ENCODE measurements around the gene CFAP298.
"Not testable (repeated sequence)": the region's sequence is repeated elsewhere in the genome, so short reads cannot be mapped to it uniquely, and the experiment has no call there.

The CFAP298 gene

DNA sequence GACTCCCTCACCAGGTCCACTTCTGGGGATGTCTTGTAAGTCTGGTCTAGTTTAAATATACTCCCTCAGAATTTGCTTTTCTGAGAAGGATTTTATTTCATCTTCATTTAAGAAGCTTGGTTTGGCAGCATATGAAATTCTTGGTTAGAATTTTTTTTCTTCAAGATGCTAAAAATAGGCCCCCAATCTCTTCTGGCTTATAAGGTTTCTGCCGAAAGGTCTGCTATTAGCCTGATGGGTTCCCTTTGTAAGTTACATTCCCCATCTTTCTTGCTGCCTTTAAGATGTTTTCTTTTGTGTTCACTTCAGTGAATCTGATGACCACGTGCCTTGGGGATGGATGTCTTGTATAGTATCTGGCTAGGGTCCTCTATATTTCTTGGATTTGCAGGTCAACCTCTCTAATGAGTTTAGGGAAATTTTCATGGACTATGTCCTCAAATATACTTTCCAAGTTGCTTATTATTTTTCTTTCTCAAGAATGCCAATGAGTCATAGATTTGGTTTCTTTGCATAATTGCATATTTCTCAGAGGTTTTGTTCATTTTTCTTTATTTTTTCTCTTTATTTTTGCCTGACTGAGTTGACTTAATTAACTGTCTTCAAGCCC, 46.2 kb downstream of the CFAP298 start:
- DNase-seq, result no peak

DNA sequence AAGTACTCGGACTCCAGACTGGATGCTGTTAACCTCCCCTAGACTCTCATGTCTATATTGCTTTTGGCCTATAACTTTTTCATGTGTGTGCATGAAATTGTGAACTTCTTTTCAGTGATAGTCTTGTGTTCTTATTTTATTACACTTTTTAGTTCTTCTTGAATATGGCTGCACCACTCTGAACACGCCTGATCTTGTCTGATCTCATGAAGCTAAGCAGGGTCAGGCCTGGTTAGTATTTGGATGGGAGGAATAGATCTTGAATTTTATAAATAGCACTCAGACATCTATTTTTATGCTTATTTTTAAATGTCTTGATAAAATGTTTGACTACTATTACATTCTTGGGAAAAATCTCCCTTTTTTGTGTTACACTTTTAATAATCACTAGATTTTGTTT, 49.3 kb downstream of the CFAP298 start:
- no peak for DNase-seq

DNA sequence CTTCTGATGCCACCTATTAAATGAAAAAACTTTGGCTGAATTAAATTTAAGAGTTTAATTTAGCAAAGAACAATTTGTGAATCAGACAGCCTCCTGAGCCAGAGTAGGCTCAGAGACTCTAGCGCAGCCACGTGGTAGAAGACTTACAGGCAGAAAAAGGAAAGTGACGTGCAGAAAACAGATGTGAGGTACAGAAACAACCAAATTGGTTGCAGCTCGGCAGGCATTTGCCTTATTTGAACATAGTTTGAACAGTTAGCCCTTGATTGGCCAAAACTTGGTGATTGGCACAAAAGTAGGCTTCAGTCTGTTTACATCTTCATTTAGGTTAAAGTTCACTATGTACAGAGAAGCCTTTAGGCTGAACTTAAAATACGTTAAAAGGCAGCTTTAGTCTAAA, 49.8 kb downstream of the CFAP298 start:
- DNase-seq, result no peak

DNA sequence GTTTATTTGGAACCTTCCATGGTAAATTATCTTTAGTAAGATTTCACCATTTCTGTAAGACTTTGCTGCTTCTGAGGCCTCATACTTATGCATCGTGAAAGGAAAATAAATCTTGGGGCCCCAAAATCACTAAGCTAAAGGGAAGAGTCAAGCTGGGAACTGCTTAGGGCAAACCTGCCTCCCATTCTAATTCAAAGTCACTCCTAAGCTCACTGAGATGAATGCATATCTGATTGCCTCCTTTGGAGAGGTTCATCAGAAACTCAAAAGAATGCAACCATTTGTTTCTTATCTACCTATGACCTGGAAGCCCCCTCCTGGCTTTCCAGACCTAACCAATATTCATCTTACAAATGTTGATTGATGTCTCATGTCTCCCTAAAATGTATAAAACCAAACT, 50.7 kb downstream of the CFAP298 start:
- not testable (repeated sequence) for DNase-seq

DNA sequence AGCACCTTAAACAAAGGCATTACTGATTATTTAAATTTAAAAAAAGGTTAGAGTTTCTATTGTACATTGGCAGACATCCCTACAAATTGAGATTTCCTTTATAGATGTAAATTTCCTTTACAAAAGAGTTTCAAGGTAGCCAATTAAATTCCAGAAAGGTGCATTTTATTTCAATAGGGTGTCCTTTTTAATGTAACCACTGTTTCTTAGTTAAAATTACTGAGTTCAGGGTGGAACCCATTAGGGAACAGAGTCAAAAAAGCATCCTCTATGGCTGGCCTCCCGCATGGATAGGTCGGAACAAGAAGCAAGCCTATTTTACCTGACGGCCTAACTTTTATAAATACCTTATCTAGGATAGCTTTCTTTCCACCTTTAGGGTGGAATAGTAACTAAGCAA, 51.3 kb downstream of the CFAP298 start:
- DNase-seq, result no peak

DNA sequence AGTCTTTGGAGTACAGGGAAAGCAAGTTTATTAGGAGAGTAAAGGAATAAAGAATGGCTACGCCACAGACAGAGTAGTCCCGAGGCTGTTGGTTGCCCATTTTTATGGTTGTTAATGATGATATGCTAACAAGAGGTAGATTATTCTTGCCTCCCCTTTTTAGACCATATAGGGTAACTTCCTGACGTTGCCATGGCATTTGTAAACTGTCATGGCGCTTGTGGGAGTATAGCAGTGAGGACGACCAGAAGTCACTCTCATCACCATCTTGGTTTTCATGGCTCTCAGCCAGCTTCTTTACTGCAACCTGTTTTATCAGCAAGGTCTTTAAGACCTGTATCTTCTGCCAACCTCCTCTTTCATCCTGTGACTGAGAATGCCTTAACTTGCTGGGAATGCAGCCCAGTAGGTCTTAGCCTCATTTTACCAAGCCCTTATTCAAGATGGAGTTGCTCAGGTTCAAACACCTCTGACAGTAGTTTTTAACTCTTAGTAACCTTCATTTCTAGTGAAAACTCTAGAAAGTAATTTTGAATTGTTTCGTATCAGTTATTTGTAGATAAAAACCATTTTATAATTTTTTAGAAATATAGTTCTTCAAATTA, 53.1 kb downstream of the CFAP298 start:
- no peak for DNase-seq

DNA sequence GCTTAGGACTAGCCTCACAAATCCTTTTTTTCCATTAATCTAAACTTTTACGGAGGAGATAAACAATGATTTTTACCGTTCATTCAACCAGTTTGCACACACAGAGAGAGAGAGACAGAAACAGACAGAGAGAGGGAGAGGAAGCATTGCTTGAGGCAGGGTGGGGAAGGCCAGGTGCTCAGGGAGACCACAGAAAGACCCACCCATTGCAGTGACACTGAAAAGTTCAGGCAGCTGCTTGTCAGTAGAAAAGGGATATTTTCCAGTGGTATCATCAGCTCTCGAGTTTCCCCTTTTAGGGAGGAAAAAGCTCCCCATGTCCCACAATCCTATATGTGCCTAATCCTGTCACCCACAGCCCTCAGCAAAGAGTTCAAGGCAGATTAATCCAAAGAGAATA, 54.1 kb downstream of the CFAP298 start:
- DNase-seq, result no peak

DNA sequence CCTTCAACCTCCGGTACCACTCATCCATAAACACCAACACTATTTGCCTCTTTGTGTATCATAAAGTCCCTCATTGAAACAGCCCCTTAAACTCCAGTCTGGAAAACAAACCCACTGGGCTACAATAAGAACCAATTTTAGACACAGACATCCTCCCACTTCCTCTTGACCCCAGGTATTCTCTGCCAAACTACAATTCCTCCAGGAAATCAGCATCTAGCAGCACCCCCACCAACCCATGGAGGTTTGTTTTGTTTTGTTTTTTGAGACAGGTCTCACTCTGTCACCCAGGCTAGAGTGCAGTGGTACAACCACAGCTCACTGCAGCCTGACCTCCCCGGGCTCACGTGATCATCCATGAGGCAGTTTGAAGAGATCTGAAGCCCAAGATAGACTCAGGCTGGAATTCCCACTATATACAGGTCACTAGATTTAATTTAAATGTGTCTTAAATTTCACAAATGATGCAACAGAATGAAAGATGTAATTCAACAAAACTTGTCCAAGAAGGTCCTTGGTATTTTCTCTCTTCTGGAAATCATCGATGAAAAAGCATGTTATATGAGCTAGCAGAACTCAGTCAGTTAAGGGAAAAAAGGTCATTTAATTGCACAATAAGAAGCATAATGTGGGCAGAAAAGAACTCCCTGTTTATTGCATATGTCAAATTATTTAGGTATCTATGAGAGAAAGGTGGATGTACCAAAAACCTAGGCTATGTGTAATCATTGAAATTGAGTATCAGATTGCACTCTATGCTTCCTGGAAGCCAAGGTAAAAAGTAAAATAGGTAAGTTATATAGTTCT, 57.1 kb downstream of the CFAP298 start:
- DNase-seq, result no peak

DNA sequence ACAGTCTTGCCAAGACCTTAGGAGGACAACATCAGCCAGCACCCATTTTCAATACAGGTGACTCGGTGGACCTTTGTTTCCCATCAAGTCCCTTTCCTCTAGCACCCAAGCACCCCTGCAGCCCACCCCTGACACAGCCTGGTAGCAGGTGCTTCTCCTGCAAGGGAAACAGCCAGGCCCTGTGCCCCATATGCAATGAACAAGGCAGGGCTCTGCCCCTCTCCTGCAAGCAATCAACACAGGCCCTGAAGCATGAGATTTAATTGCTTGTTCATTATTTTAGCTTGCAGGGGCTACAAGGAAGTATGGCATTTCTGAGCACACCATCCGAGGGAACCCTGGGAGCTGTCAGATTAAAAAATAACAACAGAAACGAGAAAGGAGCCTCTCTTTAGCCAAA, 62.3 kb downstream of the CFAP298 start:
- DNase-seq, result no peak

DNA sequence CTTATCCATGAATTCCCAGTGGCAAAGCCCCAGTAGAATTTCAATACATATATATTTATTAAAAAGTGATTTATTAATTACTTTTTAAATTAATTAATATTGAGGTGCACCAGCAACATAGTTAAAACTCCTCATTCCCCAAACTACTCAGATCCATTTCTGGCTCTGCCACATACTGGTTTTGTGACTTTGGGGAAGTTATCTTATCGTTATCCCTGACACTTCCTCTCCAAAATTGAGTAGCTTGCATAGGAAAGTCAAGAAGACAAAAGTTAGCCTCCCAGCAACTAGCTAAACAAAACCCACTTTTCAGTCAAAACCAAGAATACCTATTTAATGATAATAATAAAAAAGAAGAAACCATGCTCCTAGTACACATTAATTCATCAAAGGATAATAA, 62.7 kb downstream of the CFAP298 start:
- no peak for DNase-seq
